WTC11 (cell line): ENCODE results near the gene ATP2A2. TPM values are rescaled to one million over a fixed set of nuclear protein-coding genes. Genes with fewer than 3 reads are reported as not detected.

ENCODE experiments used
- ATAC-seq: fragments of 200-7000 bp; cut with Tn5 transposase; 2 replicates; pipeline ENCODE4 v1.10.0; 2021; ENCODE audit warnings: mild to moderate bottlenecking, moderate library complexity
- CTCF ChIA-PET: fragments of 300-600 bp; sonication (Branson Sonifier 250); formaldehyde crosslinking; loops from one replicate; lab custom pipeline; 2021; ENCODE audit warnings: antibody characterized with exemption; lab: Charles Lee
- POLR2A ChIA-PET: fragments of 350-600 bp; sonication (Branson Sonifier 250); formaldehyde crosslinking; loops from one replicate; lab custom pipeline; 2021; ENCODE audit warnings: antibody characterized with exemption; lab: Charles Lee
- DNase-seq: peaks from one replicate; pipeline ENCODE4 v3.0.0; 2021; ENCODE audit warnings: low spot score
- H3K27ac Mint-ChIP-seq: 2 replicates; pipeline ENCODE4 v1.8.0; 2021; ENCODE audit warnings: mixed read lengths
- H3K27me3 Mint-ChIP-seq: 2 replicates; pipeline ENCODE4 v1.8.0; 2021; ENCODE audit warnings: low read depth, mild to moderate bottlenecking, moderate library complexity, mixed read lengths
- H3K36me3 Mint-ChIP-seq: 2 replicates; pipeline ENCODE4 v1.8.0; 2021; ENCODE audit warnings: mixed read lengths
- H3K4me1 Mint-ChIP-seq: 2 replicates; pipeline ENCODE4 v1.8.0; 2022; ENCODE audit warnings: mixed read lengths
- H3K4me3 Mint-ChIP-seq: 2 replicates; pipeline ENCODE4 v1.8.0; 2021; ENCODE audit warnings: mild to moderate bottlenecking, moderate library complexity, mixed read lengths
- H3K9me3 Mint-ChIP-seq: 2 replicates; pipeline ENCODE4 v1.8.0; 2021; ENCODE audit warnings: mixed read lengths
- AFF4 ChIP-seq: sonication (generic); formaldehyde crosslinking; IDR thresholded peaks from 2 replicates; pipeline ENCODE4 v1.8.1; 2023; ENCODE audit warnings: mild to moderate bottlenecking, missing genetic modification reagents, borderline replicate concordance
- ARID4B ChIP-seq: sonication (generic); formaldehyde crosslinking; IDR thresholded peaks from 2 replicates; pipeline ENCODE4 v1.8.0; 2023; ENCODE audit warnings: missing genetic modification reagents, mild to moderate bottlenecking, borderline replicate concordance
- ATF6 ChIP-seq: sonication (generic); formaldehyde crosslinking; IDR thresholded peaks from 2 replicates; pipeline ENCODE4 v1.8.1; 2023; ENCODE audit warnings: mild to moderate bottlenecking, missing genetic modification reagents
- E2F1 ChIP-seq: sonication (generic); formaldehyde crosslinking; IDR thresholded peaks from 2 replicates; pipeline ENCODE4 v1.8.0; 2022; ENCODE audit warnings: mild to moderate bottlenecking, missing genetic modification reagents
- FOXP1 ChIP-seq: sonication (generic); formaldehyde crosslinking; IDR thresholded peaks from 2 replicates; pipeline ENCODE4 v1.8.0; 2022; ENCODE audit warnings: missing genetic modification reagents, mild to moderate bottlenecking, moderate library complexity, borderline replicate concordance
- FOXP4 ChIP-seq: sonication (generic); formaldehyde crosslinking; IDR thresholded peaks from 2 replicates; pipeline ENCODE4 v1.8.0; 2022; ENCODE audit warnings: mild to moderate bottlenecking, missing genetic modification reagents
- GABPB1 ChIP-seq: sonication (generic); formaldehyde crosslinking; IDR thresholded peaks from 2 replicates; pipeline ENCODE4 v1.8.1; 2023; ENCODE audit warnings: mild to moderate bottlenecking, missing genetic modification reagents
- HMGXB4 ChIP-seq: sonication (generic); formaldehyde crosslinking; IDR thresholded peaks from 2 replicates; pipeline ENCODE4 v1.8.1; 2023; ENCODE audit warnings: mild to moderate bottlenecking, moderate library complexity, missing genetic modification reagents
- MAX ChIP-seq: sonication (generic); formaldehyde crosslinking; IDR thresholded peaks from 2 replicates; pipeline ENCODE4 v1.8.0; 2022; ENCODE audit warnings: mild to moderate bottlenecking, missing genetic modification reagents
- MXD4 ChIP-seq: fragments of 250-450 bp; sonication (Bioruptor Pico); IDR thresholded peaks from 2 replicates; pipeline ENCODE4 v1.8.0; 2021; ENCODE audit warnings: mild to moderate bottlenecking, moderate library complexity, borderline replicate concordance
- NR2C2 ChIP-seq: sonication (generic); formaldehyde crosslinking; IDR thresholded peaks from 2 replicates; pipeline ENCODE4 v1.8.0; 2022; ENCODE audit warnings: mild to moderate bottlenecking, missing genetic modification reagents
- PRDM15 ChIP-seq: sonication (generic); formaldehyde crosslinking; IDR thresholded peaks from 2 replicates; pipeline ENCODE4 v1.8.0; 2022; ENCODE audit warnings: missing genetic modification reagents
- RELA ChIP-seq: sonication (generic); formaldehyde crosslinking; IDR thresholded peaks from 2 replicates; pipeline ENCODE4 v1.8.1; 2022; ENCODE audit warnings: missing genetic modification reagents, mild to moderate bottlenecking, borderline replicate concordance
- ZMAT4 ChIP-seq: fragments of 250-450 bp; sonication (Bioruptor Pico); IDR thresholded peaks from 2 replicates; pipeline ENCODE4 v1.9.0; 2021; ENCODE audit warnings: mild to moderate bottlenecking
- ZNF219 ChIP-seq: sonication (generic); formaldehyde crosslinking; IDR thresholded peaks from 2 replicates; pipeline ENCODE4 v1.8.0; 2023; ENCODE audit warnings: missing genetic modification reagents, mild to moderate bottlenecking, borderline replicate concordance
- total RNA-seq: library from RNA; stranded (reverse); gene quantifications from 3 replicates; pipeline ENCODE4 v1.2.3, GENCODE V29; 2021

The ATP2A2 gene
- total RNA-seq, 1 experiment from 2014 or later, result 239 TPM

GRCh38 chr12:110351119-110351518 is 70.1 kb downstream of the ATP2A2 start:
- no peak overlapping the region for H3K4me3 Mint-ChIP-seq
- DNase-seq (no peak), ATAC-seq (no peak)
- TF ChIP-seq FOXP4 (CRISPR knock-in tag) (no peak), PRDM15 (CRISPR knock-in tag) (no peak), RELA (CRISPR knock-in tag) (no peak), HMGXB4 (CRISPR knock-in tag) (no peak), MXD4 (CRISPR knock-in tag) (no peak), FOXP1 (CRISPR knock-in tag) (no peak), ZNF219 (CRISPR knock-in tag) (no peak), ARID4B (CRISPR knock-in tag) (no peak), AFF4 (CRISPR knock-in tag) (no peak), GABPB1 (no peak), ATF6 (CRISPR knock-in tag) (no peak), NR2C2 (CRISPR knock-in tag) (no peak), MAX (CRISPR knock-in tag) (no peak), E2F1 (CRISPR knock-in tag) (no peak), ZMAT4 (CRISPR knock-in tag) (no peak)
- H3K9me3 Mint-ChIP-seq, result no peaks in the 10 kb centered on the region
- no peaks in the 10 kb centered on the region for H3K27me3 Mint-ChIP-seq
- no peaks in the 10 kb centered on the region for H3K4me1 Mint-ChIP-seq
- ChIA-PET CTCF (interaction anchor here (3.7 kb wide), 1 partner anchor 80 kb away, joined by 46 read pairs; no protein-coding TSS in a partner anchor), POLR2A (interaction anchor here (0.6 kb wide), 1 partner anchor 9 kb away, joined by 3 read pairs; no protein-coding TSS in a partner anchor)
- peaks cover 31% of the 10 kb centered on the region for H3K36me3 Mint-ChIP-seq
- H3K27ac Mint-ChIP-seq, result no peak overlapping the region; the same call in 1 of the 2 replicates
